GM12865 (cell line): Measurements from ENCODE around the gene PAX6.

Experiments used
- DNase-seq: peaks from one replicate; pipeline ENCODE4 v3.0.0; 2010; ENCODE audit warnings: low read depth
- H3K4me3 ChIP-seq: 2 replicates; pipeline ENCODE4 v1.5.1; 2011; ENCODE audit warnings: mild to moderate bottlenecking, low read depth, low read length, control low read depth
- CTCF ChIP-seq: IDR thresholded peaks from 2 replicates; pipeline ENCODE4 v1.5.1; 2011; ENCODE audit warnings: low read length, control low read depth, low read depth, inconsistent platforms; ENCODE audit not compliant: insufficient read depth; ENCODE audit errors: missing control alignments

Gene PAX6

DNA sequence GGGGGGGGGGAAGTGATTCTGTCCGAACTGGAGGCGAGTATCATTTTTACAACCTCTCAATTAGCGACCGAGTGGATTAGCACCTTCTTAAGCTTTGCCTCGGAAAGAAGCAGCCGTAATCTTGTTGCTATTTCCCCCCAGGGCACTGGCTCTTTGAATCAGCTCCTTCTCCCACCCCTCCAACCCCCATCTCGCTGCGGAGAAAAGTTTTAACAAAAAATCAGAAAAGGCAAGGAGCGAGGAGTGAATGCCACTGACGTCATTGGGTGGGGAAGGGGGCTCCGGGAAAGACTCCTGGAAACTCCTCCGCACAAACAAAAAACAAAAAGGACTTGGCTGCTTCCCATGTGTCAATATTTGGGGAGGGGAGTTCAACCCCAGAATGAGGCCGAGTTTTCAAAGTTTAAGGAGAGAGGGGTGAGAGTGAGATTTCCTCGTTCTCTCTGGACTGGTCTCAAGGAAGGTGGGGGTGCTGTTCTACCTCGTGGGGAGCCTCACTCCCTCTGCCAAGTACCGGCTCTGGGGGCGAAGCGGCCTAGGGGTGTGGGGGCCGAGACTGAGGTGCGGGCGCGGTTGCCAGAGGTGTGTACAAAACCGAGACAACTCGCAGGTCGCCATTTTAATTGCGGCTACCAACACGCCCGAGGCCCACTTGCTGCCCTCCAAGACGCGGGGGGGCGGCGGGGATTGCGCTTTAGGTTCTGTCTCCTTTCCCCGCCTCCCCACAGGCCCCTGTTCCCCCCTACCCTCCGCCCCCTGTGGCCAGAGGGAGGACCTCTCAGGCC, 2.5 kb upstream of the PAX6 start:
- DNase-seq, result no peak
- H3K4me3 ChIP-seq, result peak overlapping the region; percentile 55
- no peak for TF ChIP-seq CTCF

- peak overlapping the region; percentile 55 for H3K4me3 ChIP-seq
- TF ChIP-seq CTCF, result no peak
These were observed 1.6 kb upstream of the PAX6 start for GRCh38 chr11:31812383-31813381.

DNA sequence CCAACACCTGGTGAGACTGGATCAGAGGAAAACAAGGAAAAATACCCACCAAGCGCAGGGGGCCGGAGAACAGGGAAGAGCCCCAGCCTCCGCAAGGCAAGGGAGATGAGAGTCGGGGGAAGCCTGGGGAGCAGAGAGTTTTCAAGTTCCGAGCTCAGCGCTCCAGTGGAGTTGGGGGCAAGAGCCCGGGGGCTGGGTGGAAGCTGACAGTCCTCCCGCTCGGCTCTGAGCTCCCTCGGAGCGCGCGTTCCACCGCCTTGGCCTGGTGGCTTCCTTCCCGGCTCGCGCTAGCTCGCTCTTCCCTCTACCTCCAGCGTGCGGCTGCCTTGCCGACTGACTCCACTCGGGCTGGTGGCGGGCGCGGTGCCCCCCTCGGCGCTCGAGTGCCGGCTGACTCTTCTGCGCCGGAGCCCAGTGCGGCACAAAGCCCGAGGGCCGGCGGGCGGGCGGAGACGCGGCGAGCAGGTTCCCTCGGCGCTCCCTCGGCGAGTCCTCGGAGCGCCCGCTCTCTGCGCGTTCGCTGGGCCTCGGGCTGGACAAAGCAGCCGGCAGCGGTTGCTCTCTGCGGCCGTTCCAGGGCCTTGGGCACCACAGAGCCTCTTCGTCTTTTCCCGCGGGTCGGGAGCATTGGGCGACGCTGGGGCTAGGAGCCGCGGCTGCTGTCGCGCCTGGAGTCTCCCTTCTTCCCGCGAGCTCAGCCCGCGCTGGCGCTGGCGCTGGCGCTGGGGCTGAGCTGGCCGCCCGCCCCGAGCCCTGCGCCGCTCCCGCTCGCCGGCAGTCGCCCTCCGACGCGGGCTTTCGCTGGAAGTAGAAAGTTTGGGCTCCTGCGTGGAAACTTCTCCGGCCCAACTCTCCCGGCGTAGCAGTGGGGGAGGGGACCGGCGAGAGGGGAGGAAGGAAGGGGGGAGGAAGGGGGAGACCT, 1.0 kb downstream of the PAX6 start:
- no peak for TF ChIP-seq CTCF
- DNase-seq, result no peak
- H3K4me3 ChIP-seq, result no peak overlapping the region

More at GRCh38 chr11:31812383-31813381, 1.6 kb upstream of the PAX6 start:
- DNase-seq, result peak; percentile 30

DNA sequence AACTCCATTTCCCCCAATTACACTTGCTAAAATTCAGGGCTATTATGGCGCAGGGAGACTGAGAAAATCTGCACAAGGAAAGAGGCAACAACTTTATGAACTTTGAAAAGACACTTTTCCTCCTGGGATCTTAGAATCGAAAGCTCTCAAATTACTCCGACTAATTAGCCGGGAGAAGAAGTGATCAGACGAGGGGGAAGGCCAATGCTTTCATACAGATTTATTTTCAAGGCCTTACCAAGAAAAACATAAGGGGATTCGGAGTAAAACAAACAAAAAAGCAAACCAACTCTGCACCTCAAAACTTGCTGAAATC, 1.6 kb downstream of the PAX6 start:
- no peak overlapping the region for H3K4me3 ChIP-seq
- TF ChIP-seq CTCF, result no peak
- DNase-seq, result no peak

GRCh38 chr11:31808721-31809540, 2.2 kb downstream of the PAX6 start:
- H3K4me3 ChIP-seq, result no peak overlapping the region
- no peak for TF ChIP-seq CTCF
- DNase-seq, result no peak
